RCC 7860 (cell line): ENCODE results near the gene GPR107.
A peak's percentile ranks its signal among the peaks of the same experiment; 100 is the strongest.

ENCODE experiments used
- DNase-seq: peaks from one replicate; pipeline ENCODE4 v3.0.0-alpha.2; 2015; ENCODE audit warnings: low spot score
- FAIRE-seq: peaks from 2 replicates; lab custom pipeline; 2012; peaks lifted over from hg19 to GRCh38; lab: Jason Lieb, UNC

Gene GPR107

GRCh38 chr9:130107234-130107861 is 53.6 kb downstream of the GPR107 start:
- DNase-seq, result peak; percentile 61
- peak; percentile 52 for FAIRE-seq

- FAIRE-seq (no peak), DNase-seq (no peak)
These were observed 54.2 kb downstream of the GPR107 start for GRCh38 chr9:130107955-130108354.

GRCh38 chr9:130110166-130110565 is 56.5 kb downstream of the GPR107 start:
- no peak for DNase-seq
- FAIRE-seq, result no peak

GRCh38 chr9:130110596-130111021 is 56.9 kb downstream of the GPR107 start:
- FAIRE-seq, result no peak
- DNase-seq, result no peak

DNA sequence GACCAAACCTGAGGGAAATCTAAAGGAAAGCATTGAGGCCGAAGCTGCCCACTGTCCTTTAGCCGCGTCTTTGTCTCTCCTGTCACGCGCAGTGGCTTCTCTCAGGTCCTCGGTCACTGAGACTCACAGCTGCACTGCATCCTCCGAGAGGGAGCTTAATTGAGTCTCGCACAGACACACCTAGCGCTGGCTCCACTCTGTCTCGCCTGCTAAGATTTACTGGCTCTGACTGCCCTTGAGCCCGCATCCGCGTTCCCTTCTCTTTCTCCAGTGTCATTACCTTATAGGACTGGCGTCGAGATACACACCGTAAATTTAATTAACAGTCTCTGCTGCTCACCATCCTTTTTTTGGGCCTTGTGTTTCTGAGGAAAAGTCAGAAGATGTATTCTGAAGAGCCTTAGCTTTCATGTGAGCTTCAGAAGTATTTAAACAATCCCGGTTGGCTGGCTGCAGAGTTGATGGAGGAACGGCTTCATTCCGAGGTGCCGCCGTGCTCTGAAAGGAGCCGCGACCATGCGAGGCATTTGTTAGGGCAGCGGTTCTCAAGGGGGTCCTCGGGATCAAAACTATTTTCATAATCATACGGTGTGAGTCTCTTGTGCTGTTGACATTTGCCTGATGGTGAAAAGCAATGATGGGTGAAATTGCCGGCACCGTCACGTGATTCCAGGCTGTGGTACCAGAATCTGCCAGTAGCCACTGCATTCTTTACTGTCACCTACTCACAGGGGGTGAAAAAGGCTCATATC is 58.3 kb downstream of the GPR107 start:
- no peak for FAIRE-seq

DNA sequence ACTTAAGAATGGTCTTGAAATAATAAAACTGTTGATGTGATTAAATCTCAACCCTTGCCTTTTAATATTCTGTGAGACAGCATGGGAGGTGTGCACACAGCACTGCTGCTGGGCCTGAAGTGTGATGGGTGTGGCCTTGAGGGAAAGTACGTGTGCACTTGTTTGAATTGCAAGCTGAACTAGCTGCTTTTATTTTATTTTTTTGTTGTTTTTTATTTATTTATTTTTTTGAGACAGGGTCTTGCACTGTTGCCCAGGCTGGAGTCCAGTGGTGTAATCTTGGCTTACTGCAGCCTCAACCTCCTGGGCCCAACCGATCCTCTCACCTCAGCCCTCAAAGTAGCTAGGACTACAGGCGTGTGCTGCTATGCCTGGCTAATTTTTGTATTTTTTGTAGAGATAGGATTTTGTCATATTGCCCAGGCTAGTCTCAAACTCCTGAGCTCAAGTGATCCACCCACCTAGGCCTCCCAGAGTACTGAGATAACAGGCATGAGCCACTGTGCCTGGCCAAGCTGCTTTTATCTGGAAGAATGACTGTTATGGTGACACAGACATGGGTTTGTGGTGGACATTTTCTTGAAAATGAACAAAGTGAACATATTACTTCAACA is 58.9 kb downstream of the GPR107 start:
- no peak for FAIRE-seq

More for the DNA sequence above, 58.3 kb downstream of the GPR107 start:
- DNase-seq, result no peak

DNA sequence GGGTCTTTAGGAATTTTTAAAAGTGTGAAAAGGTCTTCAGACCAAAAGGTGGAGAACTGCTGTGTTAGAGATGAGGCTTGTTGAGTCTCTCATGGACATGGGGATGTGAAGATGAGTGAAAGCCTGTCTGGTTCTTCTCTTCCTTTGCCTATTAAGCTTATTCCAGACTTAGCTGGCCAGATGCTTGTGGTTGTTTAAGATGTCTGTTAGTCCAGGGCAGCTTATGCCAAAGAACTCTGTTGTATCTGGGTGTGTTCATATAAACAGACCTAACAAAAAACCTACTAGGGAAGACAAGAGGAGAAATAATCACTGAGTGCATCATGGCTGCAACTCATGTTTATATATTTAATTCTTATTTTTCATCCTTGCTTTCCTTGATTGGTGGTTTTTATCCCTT is 61.0 kb downstream of the GPR107 start:
- DNase-seq (no peak), FAIRE-seq (no peak)

More for the DNA sequence above, 58.9 kb downstream of the GPR107 start:
- DNase-seq, result no peak

DNA sequence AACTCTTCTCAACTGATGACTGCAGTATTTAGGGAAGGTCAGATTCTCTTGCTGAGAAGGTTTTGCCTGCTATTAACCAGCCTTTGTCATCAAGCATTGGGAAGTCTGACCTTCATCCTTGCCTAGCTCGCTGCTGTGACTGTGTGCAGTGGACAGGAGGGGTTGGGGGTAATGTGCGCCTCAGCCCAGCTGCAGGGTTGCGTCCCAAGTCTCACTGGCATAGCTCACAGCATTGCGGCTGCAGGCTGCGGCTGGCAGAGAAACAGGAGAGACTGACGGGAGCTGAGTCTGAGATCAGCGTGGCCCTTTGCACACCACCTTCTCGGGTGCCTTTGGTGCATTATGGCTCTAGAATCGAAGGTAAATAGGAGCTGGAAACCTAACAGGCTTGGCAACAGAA is 62.6 kb downstream of the GPR107 start:
- FAIRE-seq (no peak), DNase-seq (no peak)

DNA sequence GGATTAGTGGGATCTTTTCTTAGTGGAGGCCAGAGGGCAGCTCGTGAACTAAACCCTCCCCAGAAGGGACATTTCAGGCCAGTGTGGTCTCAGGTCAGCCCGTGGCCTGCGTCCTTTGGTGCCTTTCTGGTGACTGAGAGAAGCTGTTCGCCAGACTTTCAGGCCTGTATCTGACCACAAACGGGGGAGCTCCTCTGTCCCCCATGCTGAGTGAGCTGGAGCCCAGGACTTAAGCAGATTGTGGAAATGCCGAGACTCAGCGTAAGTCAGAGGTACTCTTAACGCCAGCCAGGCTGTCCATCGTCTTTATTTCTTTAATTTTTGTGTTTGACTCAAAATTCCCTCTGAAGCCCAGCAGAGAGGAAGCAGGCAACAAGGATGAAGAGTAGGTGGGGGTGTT is 63.7 kb downstream of the GPR107 start:
- DNase-seq (no peak), FAIRE-seq (no peak)

GRCh38 chr9:130117816-130118632 is 64.3 kb downstream of the GPR107 start:
- DNase-seq (peak; percentile 93), FAIRE-seq (peak; percentile 92)

DNA sequence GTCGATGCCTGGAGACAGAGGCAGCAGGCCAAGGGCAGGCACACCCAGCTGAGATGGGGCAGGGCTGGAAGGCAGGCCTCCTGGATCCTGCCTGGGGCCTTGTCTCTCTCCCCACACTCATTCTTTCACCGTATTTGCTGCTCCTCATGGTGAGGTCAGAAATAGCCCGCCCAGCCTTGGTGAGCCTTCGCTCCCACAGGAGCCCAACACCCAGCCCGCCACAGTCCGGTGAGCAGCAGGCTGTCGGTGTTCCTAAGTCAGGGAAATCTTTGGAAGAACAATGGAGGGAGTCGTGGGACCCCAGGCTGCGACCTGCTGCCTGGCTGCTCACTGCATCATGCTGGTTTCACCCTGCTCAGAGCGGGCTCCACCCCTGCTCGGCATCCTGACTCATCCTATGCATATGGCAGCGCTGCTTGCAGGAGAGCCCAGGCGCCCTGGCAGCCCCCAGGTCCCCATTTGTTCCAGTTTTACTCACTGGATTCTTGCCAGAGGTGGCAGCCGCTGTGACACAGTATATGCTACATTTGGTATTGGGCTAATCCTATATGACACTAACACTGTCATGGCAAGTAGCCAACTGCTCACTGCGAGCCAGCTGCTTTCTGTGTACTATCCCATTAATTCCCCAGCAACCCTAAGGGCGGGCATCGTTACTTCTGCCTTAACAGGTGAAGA is 65.3 kb downstream of the GPR107 start:
- DNase-seq, result peak; percentile 98
- FAIRE-seq, result peak; percentile 97

DNA sequence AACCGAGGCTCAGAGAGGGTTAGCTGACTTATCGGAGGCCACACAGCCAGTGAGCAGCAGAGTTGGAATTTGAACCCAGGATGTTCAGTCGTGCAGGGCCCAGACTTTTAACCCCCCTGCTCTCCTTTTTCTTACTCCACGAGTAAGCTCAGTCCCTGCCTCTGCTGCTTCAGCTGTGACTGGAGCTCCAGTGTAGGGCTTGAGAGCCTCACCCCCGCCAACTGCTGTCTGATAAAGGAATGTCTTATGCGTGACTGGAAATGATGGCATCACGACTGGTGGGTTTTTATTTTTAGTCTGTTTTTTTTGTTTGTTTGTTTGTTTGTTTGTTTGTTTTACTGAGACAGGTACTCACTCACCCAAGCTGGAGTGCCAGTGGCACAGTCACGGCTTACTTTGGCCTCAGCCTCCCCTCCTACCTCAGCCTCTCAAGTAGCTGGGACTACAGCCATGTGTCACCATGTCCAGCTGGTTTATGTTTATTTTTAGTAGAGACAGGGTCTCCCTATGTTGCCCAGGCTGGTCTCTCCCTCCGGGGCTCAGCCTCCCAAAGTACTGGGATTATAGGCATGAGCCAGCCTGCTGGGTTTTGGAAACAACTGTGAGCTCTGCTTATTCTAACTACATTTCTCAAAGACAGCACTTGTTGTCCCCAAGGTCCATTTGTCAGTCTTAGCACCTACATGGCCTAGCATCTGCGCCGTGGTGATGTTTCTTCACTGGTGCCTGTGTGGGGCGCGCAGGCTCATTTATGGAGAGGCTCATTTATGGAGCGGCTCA is 66.0 kb downstream of the GPR107 start:
- no peak for DNase-seq
- no peak for FAIRE-seq

DNA sequence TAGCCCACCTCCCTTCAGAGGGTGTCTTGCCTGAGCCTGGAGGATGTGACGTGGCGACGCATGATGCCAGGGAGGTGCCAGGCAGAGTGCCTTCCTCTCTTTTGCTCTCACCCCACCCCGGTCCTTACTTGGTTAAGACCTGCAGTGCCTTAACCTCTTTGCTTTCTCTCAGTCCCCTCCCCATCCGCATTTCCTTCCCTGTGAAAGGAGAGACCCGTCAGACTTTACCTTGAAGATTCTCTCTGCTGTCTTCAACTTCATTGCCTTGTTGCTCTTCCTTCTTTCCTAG is 66.5 kb downstream of the GPR107 start:
- no peak for FAIRE-seq
- DNase-seq, result no peak

- no peak for DNase-seq
- no peak for FAIRE-seq
These were observed 67.1 kb downstream of the GPR107 start for GRCh38 chr9:130120832-130121231.

GRCh38 chr9:130122456-130122855 is 68.8 kb downstream of the GPR107 start:
- DNase-seq (no peak), FAIRE-seq (no peak)

DNA sequence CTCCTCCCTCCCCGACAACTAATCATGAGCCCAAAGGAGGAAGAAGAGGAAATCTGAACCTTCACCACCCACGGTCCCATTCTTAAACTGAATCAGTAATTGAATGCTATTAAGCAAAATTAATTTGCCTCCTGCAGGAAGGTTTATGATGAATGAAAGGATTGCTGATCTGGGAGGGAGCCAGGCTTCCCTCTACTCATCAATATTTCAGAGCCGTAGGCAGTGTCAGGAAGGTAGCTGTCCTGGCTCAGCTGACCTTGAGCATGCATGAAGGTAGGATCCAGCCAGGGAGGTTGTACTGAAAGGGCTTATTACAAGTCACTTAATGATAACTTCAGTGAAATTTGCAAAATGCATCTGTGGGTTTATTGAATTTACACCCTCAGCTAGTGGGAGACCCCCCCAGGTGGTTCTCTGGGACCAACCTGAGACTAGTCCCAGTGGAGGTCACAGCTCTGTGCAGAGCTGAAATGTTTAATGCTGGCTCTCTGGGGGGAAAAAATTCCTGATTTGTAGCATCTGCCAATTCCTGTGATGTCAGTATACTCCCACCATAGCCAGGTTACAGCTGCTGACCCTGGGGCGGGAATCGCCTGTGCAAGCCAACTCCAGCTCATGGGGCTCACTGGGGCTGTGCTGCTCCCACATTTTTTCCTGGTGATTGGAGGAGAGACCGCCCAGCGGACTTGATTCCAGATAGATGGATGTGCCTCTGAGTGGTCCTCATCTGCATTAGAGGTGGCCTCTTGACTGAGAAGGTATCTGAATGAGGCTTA is 70.6 kb downstream of the GPR107 start:
- no peak for FAIRE-seq
- no peak for DNase-seq

DNA sequence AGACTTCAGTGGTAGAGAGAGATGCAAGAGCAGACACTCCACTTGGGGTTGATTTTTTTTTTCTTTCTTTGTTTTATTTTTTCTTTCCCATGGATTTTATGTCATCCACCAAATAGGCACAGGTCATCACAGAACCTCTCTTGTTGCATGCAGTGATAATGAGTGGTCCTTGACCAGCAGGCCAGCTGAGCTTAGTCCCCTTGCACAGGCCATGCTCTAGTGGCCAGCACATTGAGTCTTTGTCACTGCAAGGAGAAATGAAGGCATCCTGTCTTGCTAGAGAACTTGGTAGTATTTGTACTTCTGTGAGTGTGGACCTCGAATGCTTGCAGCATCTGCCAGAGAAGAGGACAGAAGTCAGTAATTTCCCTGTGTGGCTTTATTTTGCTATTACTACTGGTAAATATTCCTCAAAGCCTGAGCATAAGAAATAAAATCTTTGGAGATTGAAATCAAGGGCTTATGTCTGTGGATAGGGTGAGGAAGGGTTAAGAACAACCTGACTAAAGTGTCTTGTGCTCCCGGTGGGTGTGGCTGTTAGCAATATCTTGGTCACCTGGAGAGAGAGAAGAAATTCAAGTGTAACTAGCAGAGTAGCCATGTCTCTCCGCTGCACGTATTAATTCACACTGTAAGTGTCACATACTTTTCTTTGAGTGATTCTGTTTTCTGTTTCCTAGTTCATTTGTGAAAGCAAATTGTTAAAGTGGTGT is 73.2 kb downstream of the GPR107 start:
- DNase-seq (no peak), FAIRE-seq (no peak)

DNA sequence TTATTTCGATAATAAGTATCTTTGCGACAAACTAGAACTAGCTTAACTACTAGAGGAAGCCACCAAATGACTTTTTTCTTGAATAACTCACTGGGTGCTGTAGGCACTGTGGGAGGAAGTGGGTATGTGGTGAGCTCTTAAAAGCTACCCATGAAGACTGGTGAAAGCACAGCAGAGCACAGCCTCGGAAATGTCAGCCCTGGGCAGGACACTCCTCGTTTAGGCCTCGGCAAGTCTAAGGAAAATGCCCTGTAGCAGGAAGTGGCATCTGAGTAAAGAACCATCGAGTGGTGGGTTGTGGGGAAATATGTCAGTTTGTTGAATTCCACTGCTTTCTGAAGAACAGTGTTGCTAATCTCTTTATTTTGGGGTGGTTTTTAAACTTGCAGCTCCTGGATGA is 74.5 kb downstream of the GPR107 start:
- DNase-seq, result peak; percentile 70
- peak; percentile 83 for FAIRE-seq
